ENCODE data around the gene SPATA22. TPM values are rescaled to one million over a fixed set of nuclear protein-coding genes. Genes with fewer than 3 reads are reported as not detected.

SPATA22 gene
- total and polyA plus RNA-seq, 2 of the 4 experiments (the other 2 are of a cell fraction) = 0.18 to 0.29 TPM

- Histone ChIP-seq H2BK20ac (ENCODE audit: low read depth, low read length) (no peak overlapping the region), H3K18ac (ENCODE audit: low read depth, low read length) (no peak overlapping the region), H2BK120ac (ENCODE audit: low read depth, low read length) (no peak overlapping the region), H3K4ac (ENCODE audit: low read depth, low read length) (no peak overlapping the region), H4K8ac (ENCODE audit: low read depth in 2 of 2, low read length in 2 of 2) (no peak overlapping the region), H3K27me3 (ENCODE audit: control insufficient read depth, insufficient read depth, low read length) (no peaks in the 10 kb centered on the region), H3K4me1 (ENCODE audit: control insufficient read depth, insufficient read depth, low read length) (no peaks in the 10 kb centered on the region), H3K36me3 (ENCODE audit: control insufficient read depth, insufficient read depth, low read length) (no peaks in the 10 kb centered on the region), H2AFZ (replicated peaks; ENCODE audit: low read length, poor library complexity) (no peak overlapping the region), H3K14ac (replicated peaks; ENCODE audit: low read depth, low read length) (no peak overlapping the region), H4K5ac (ENCODE audit: low read depth, low read length) (no peak overlapping the region), H4K91ac (ENCODE audit: insufficient read depth, low read depth, low read length) (no peak overlapping the region), H2BK15ac (ENCODE audit: low read depth, low read length) (no peak overlapping the region), H2BK5ac (ENCODE audit: low read depth, low read length, poor library complexity, severe bottlenecking) (no peak overlapping the region), H3K9ac (ENCODE audit: low read depth, low read length) (no peak overlapping the region), H2AK5ac (ENCODE audit: low read depth, low read length) (no peak overlapping the region), H3K27ac (ENCODE audit: insufficient read depth, low read length) (no peak overlapping the region), H3K9me3 (ENCODE audit: control insufficient read depth, insufficient read depth, low read length) (no peaks in the 10 kb centered on the region), H3K4me2 (ENCODE audit: low read depth, low read length) (no peak overlapping the region), H4K20me1 (ENCODE audit: insufficient read depth, low read length) (no peaks in the 10 kb centered on the region), H2AK9ac (replicated peaks; ENCODE audit: low read depth, low read length, poor library complexity) (no peak overlapping the region), H3K79me1 (ENCODE audit: low read depth in 1 of 2, low read length in 2 of 2) (no peaks in the 10 kb centered on the region), H3K56ac (ENCODE audit: extremely low read depth, insufficient read depth, low read length) (no peak overlapping the region), H3K4me3 (ENCODE audit: insufficient read depth, low read depth, low read length) (no peak overlapping the region), H3K9me1 (ENCODE audit: insufficient read depth, low read length) (no peaks in the 10 kb centered on the region), H3K23ac (ENCODE audit: low read depth, low read length) (no peak overlapping the region)
- TF ChIP-seq POLR2A (IDR thresholded peaks at IDR 0.05; ENCODE audit: low read depth, low read length) (no peak), MAZ (IDR thresholded peaks at IDR 0.05; ENCODE audit: borderline replicate concordance, low read depth, low read length) (no peak), RAD21 (IDR thresholded peaks at IDR 0.05; ENCODE audit: low read length) (no peak), MXI1 (IDR thresholded peaks at IDR 0.05; ENCODE audit: borderline replicate concordance, low read depth, low read length) (no peak), CHD1 (IDR thresholded peaks at IDR 0.05; ENCODE audit: low read depth, low read length) (no peak), SMC3 (IDR thresholded peaks at IDR 0.05; ENCODE audit: low read depth, low read length) (no peak), USF2 (IDR thresholded peaks at IDR 0.05; ENCODE audit: low read depth, low read length) (no peak)
- ChIA-PET CTCF (no interaction called here), POLR2A (ENCODE audit: unreplicated experiment) (no interaction called here)
- dilution Hi-C loops (cut with HindIII; ENCODE audit: low sequenced_read_pairs, unreplicated experiment) = no loop called here
- in situ Hi-C loops (cut with MboI; ENCODE audit: low sequenced_read_pairs) = no loop called here
- intact Hi-C loops (cut with micrococcal nuclease) = no loop called here
- no peak for ATAC-seq (ENCODE audit: low read depth)
- no TSS peak for BruUV-seq (replicated peaks)
- no peak for DNase-seq
- WGBS, 2 experiments (ENCODE audit: extremely low coverage in 2 of 2, insufficient read length in 1 of 2) = 80% methylated on average over 1 of the region's 7 CpGs; no CpG with 5 or more reads in 1 of the 2 experiments
Observed at GRCh38 chr17:3497101-3497500, 25.5 kb upstream of the SPATA22 start.

Measured in IMR-90 (cell line).